ENCODE data around the gene CERK.

The CERK gene

DNA sequence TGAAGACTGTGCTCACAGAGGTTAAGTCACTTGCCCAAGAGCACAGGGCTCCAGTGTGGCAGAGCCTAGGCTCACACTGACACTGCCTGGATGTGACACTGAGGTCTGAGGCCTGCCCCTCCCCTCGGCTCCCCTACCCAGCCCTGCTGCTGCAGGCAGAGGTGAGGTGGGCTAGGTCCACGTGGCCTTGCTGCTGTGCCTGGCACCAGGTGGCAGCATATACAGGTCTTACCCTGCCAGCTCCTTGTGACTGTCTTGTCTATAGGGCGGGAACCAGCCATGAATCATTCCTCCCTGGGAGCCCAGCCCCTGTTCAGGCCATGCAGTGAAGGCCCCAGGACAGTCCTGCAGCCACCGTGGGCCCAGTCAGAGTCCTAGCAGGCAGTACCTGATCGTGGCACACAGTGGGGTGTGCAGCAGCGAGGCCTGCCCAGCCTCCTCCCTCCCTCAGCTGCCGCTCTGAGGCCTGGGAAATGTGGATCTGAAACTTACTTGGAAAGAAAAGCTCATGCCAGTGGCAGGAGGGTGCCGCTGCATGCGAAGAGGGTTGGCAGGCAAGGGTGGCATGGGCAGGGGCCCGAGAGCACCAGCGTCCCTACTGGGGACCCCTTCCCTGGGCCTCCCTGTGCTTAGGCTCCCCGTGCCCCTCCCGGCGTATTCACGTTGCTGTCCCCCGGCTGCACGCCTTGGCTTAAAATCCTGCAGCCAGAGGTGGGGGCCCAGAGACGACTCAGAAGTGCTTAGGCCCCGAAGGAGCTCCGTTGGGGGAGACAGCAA lies 1.2 kb upstream of the CERK start:
- Histone ChIP-seq H2AK5ac (ENCODE audit: low read length) (no peak overlapping the region), H3K18ac (ENCODE audit: low read length) (no peak overlapping the region), H4K8ac (ENCODE audit: low read depth, low read length) (no peak overlapping the region), H2BK5ac (ENCODE audit: low read length) (no peak overlapping the region), H3K56ac (ENCODE audit: low read length) (peak overlapping the region; percentile 63), H4K5ac (ENCODE audit: low read length) (no peak overlapping the region), H3K4me2 (ENCODE audit: low read length) (peak overlapping the region; percentile 37), H3K79me1 (ENCODE audit: low read length) (peaks cover 15% of the 10 kb centered on the region), H3K4ac (ENCODE audit: low read depth, low read length) (no peak overlapping the region), H3K4me1 (ENCODE audit: control insufficient read depth, low read depth, low read length) (peaks cover 8% of the 10 kb centered on the region), H3K27me3 (ENCODE audit: insufficient read depth, low read length, poor library complexity) (no peaks in the 10 kb centered on the region), H3K9ac (ENCODE audit: low read length) (peak overlapping the region; percentile 73), H2BK15ac (replicated peaks; ENCODE audit: low read depth) (no peak overlapping the region), H3K27ac (ENCODE audit: low read depth, low read length) (no peak overlapping the region), H3K79me2 (ENCODE audit: control insufficient read depth, insufficient read depth, low read length) (peaks cover 21% of the 10 kb centered on the region), H3K4me3 (ENCODE audit: low read length) (no peak overlapping the region), H2BK120ac (ENCODE audit: low read depth, low read length) (no peak overlapping the region), H3K36me3 (ENCODE audit: control insufficient read depth, insufficient read depth, low read length) (no peaks in the 10 kb centered on the region), H3K23ac (ENCODE audit: low read length) (no peak overlapping the region)
- no CpG with 5 or more reads among the region's 20 CpGs for WGBS (ENCODE audit: extremely low coverage, insufficient coverage, low lambda C conversion rate)
- DNase-seq, result no peak

GRCh38 chr22:46738647-46739093 lies 618 bp upstream of the CERK start:
- H2BK120ac ChIP-seq (ENCODE audit: low read depth, low read length), result no peak overlapping the region
- peaks cover 21% of the 10 kb centered on the region for H3K79me2 ChIP-seq (ENCODE audit: control insufficient read depth, insufficient read depth, low read length)
- no peak overlapping the region for H3K23ac ChIP-seq (ENCODE audit: low read length)
- no peak overlapping the region for H2BK5ac ChIP-seq (ENCODE audit: low read length)
- no peak overlapping the region for H2AK5ac ChIP-seq (ENCODE audit: low read length)
- no peak overlapping the region for H4K5ac ChIP-seq (ENCODE audit: low read length)
- H3K36me3 ChIP-seq (ENCODE audit: control insufficient read depth, insufficient read depth, low read length), result no peaks in the 10 kb centered on the region
- peak overlapping the region; percentile 10 for H3K4ac ChIP-seq (ENCODE audit: low read depth, low read length)
- H3K56ac ChIP-seq (ENCODE audit: low read length), result peak overlapping the region; percentile 73
- no CpG with 5 or more reads among the region's 20 CpGs for WGBS (ENCODE audit: extremely low coverage, insufficient coverage, low lambda C conversion rate)
- H3K79me1 ChIP-seq (ENCODE audit: low read length), result peaks cover 16% of the 10 kb centered on the region
- H3K9ac ChIP-seq (ENCODE audit: low read length), result peak overlapping the region; percentile 73
- no peak overlapping the region for H3K27ac ChIP-seq (ENCODE audit: low read depth, low read length)
- peaks cover 8% of the 10 kb centered on the region for H3K4me1 ChIP-seq (ENCODE audit: control insufficient read depth, low read depth, low read length)
- H3K27me3 ChIP-seq (ENCODE audit: insufficient read depth, low read length, poor library complexity), result no peaks in the 10 kb centered on the region
- peak overlapping the region; percentile 66 for H4K8ac ChIP-seq (ENCODE audit: low read depth, low read length)
- H2BK15ac ChIP-seq (replicated peaks; ENCODE audit: low read depth), result no peak overlapping the region
- DNase-seq, result peak; percentile 49
- peak overlapping the region; percentile 36 for H3K4me3 ChIP-seq (ENCODE audit: low read length)
- H3K4me2 ChIP-seq (ENCODE audit: low read length), result peak overlapping the region; percentile 37
- peak overlapping the region; percentile 72 for H3K18ac ChIP-seq (ENCODE audit: low read length)

DNA sequence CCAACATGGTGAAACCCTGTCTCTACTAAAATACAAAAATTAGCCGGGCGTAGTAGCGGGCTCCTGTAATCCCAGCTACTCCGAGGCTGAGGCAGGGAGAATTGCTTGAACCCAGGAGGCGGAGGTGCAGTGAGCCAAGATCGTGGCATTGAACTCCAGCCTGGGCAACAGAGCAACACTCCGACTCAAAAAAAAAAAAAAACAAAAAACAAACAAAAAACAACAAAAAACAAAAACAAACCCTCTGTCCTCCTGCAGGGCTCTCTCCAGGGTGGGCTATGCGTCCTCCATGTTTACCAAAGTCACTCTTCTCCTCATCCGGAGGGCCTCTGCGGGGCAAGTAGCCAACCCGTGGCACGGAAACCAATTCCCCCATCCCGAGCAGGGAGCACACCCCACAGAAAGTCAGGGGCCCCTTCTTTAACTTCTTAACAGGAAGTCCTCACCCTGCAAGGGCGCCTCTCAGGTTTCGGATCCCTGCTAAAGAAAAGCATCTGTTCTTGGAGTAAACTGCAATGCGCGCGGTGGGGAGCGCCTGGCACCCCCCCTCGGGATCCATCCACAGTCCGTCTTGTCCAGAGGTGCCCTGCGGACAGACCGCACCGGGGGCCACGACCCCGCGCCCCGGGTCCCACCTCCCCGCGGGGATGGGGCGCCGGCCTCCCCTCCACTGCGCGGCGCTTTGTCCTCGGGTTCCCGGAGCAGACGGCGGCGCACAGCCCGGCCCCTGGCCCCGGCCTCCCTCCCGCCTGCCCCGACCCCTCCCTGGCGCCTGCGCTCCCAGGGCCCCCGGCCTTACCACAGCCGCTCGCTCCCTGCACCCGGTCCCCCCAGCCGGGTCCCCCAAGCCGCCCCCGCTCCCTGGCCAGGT lies 712 bp downstream of the CERK start:
- H3K18ac ChIP-seq (ENCODE audit: low read length), result peak overlapping the region; percentile 95
- no peak overlapping the region for H2AK5ac ChIP-seq (ENCODE audit: low read length)
- no peaks in the 10 kb centered on the region for H3K36me3 ChIP-seq (ENCODE audit: control insufficient read depth, insufficient read depth, low read length)
- peaks cover 23% of the 10 kb centered on the region for H3K79me2 ChIP-seq (ENCODE audit: control insufficient read depth, insufficient read depth, low read length)
- H3K4me2 ChIP-seq (ENCODE audit: low read length), result peak overlapping the region; percentile 69
- no peak overlapping the region for H2BK5ac ChIP-seq (ENCODE audit: low read length)
- peaks cover 8% of the 10 kb centered on the region for H3K4me1 ChIP-seq (ENCODE audit: control insufficient read depth, low read depth, low read length)
- no peak overlapping the region for H3K23ac ChIP-seq (ENCODE audit: low read length)
- no peak overlapping the region for H4K8ac ChIP-seq (ENCODE audit: low read depth, low read length)
- H3K27me3 ChIP-seq (ENCODE audit: insufficient read depth, low read length, poor library complexity), result no peaks in the 10 kb centered on the region
- peak overlapping the region; percentile 83 for H3K4me3 ChIP-seq (ENCODE audit: low read length)
- peak overlapping the region; percentile 71 for H3K4ac ChIP-seq (ENCODE audit: low read depth, low read length)
- H3K9ac ChIP-seq (ENCODE audit: low read length), result peak overlapping the region; percentile 89
- no peak overlapping the region for H2BK15ac ChIP-seq (replicated peaks; ENCODE audit: low read depth)
- H4K5ac ChIP-seq (ENCODE audit: low read length), result no peak overlapping the region
- H3K79me1 ChIP-seq (ENCODE audit: low read length), result peaks cover 16% of the 10 kb centered on the region
- DNase-seq, result peak; percentile 50
- no CpG with 5 or more reads among the region's 53 CpGs for WGBS (ENCODE audit: extremely low coverage, insufficient coverage, low lambda C conversion rate)
- H3K56ac ChIP-seq (ENCODE audit: low read length), result peak overlapping the region; percentile 96
- peak overlapping the region; percentile 53 for H3K27ac ChIP-seq (ENCODE audit: low read depth, low read length)
- H2BK120ac ChIP-seq (ENCODE audit: low read depth, low read length), result peak overlapping the region; percentile 15

GRCh38 chr22:46736705-46737104 lies 1.3 kb downstream of the CERK start:
- Histone ChIP-seq H3K23ac (ENCODE audit: low read length) (no peak overlapping the region), H3K18ac (ENCODE audit: low read length) (no peak overlapping the region), H2BK5ac (ENCODE audit: low read length) (no peak overlapping the region), H2BK120ac (ENCODE audit: low read depth, low read length) (no peak overlapping the region), H3K4me1 (ENCODE audit: control insufficient read depth, low read depth, low read length) (peaks cover 11% of the 10 kb centered on the region), H3K56ac (ENCODE audit: low read length) (peak overlapping the region; percentile 25), H3K79me2 (ENCODE audit: control insufficient read depth, insufficient read depth, low read length) (peaks cover 23% of the 10 kb centered on the region), H3K79me1 (ENCODE audit: low read length) (peaks cover 17% of the 10 kb centered on the region), H4K8ac (ENCODE audit: low read depth, low read length) (no peak overlapping the region), H3K27ac (ENCODE audit: low read depth, low read length) (no peak overlapping the region), H3K9ac (ENCODE audit: low read length) (no peak overlapping the region), H3K4me2 (ENCODE audit: low read length) (peak overlapping the region; percentile 31), H3K27me3 (ENCODE audit: insufficient read depth, low read length, poor library complexity) (no peaks in the 10 kb centered on the region), H3K36me3 (ENCODE audit: control insufficient read depth, insufficient read depth, low read length) (no peaks in the 10 kb centered on the region), H3K4me3 (ENCODE audit: low read length) (no peak overlapping the region), H4K5ac (ENCODE audit: low read length) (no peak overlapping the region), H2AK5ac (ENCODE audit: low read length) (no peak overlapping the region), H2BK15ac (replicated peaks; ENCODE audit: low read depth) (no peak overlapping the region), H3K4ac (ENCODE audit: low read depth, low read length) (no peak overlapping the region)
- no peak for DNase-seq
- no CpG with 5 or more reads among the region's 8 CpGs for WGBS (ENCODE audit: extremely low coverage, insufficient coverage, low lambda C conversion rate)

DNA sequence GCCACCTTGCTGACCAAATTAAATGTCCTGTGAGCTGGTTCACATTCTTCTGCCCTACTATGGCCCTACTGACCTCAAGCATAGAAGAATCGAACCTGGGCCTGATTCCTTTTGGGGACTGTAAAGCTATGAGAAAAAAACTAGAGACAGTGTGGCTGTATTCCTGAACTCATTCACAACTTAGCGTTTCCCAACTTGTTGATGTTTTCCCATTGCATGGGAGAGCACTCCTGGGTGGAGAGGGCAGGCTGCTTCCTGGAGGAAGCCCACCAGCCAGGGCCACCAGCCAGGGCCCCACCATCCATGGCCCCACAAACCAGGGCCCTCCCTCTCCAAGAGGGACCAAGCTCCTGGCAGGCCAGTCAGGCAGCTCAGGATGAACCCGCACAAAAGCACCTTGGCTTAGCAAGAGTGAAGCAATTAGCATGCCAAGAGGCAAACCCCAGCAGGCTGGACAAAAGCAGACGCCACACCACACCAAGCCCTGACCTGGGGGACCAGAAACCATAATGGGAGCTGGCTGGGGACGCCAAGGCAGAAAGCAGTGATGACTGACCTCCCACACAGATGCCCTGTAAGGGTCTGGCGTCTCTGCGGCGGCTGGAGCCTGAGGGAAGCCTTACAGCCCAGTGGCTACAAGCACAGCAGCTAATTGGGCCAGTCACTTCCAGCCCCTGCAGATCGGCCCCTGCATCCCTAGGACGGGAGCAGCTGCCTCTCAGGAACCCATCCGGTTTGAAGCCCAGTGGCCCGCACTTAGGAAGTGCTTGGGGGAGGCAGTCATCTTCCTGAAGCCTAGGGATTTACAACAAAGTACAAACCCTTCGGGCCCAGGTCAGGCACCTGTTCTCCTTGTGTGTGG lies 2.1 kb downstream of the CERK start:
- peak; percentile 49 for DNase-seq

More for the DNA sequence above, 2.1 kb downstream of the CERK start:
- Histone ChIP-seq H3K79me2 (ENCODE audit: control insufficient read depth, insufficient read depth, low read length) (peaks cover 23% of the 10 kb centered on the region), H2BK15ac (replicated peaks; ENCODE audit: low read depth) (no peak overlapping the region), H4K5ac (ENCODE audit: low read length) (no peak overlapping the region), H3K36me3 (ENCODE audit: control insufficient read depth, insufficient read depth, low read length) (no peaks in the 10 kb centered on the region), H4K8ac (ENCODE audit: low read depth, low read length) (no peak overlapping the region), H2BK120ac (ENCODE audit: low read depth, low read length) (no peak overlapping the region), H3K4me3 (ENCODE audit: low read length) (no peak overlapping the region), H3K4me1 (ENCODE audit: control insufficient read depth, low read depth, low read length) (peaks cover 11% of the 10 kb centered on the region), H3K27ac (ENCODE audit: low read depth, low read length) (no peak overlapping the region), H3K23ac (ENCODE audit: low read length) (peak overlapping the region; percentile 45), H3K79me1 (ENCODE audit: low read length) (peaks cover 17% of the 10 kb centered on the region), H3K4ac (ENCODE audit: low read depth, low read length) (no peak overlapping the region), H3K18ac (ENCODE audit: low read length) (no peak overlapping the region), H3K27me3 (ENCODE audit: insufficient read depth, low read length, poor library complexity) (no peaks in the 10 kb centered on the region), H2AK5ac (ENCODE audit: low read length) (no peak overlapping the region), H3K56ac (ENCODE audit: low read length) (peak overlapping the region; percentile 49), H3K9ac (ENCODE audit: low read length) (peak overlapping the region; percentile 2), H2BK5ac (ENCODE audit: low read length) (no peak overlapping the region), H3K4me2 (ENCODE audit: low read length) (no peak overlapping the region)
- no CpG with 5 or more reads among the region's 13 CpGs for WGBS (ENCODE audit: extremely low coverage, insufficient coverage, low lambda C conversion rate)
